LNCaP clone FGC (cell line): ENCODE measurements around the gene WDR53.

Experiments used
- DNase-seq: peaks from one replicate; pipeline ENCODE4 v3.0.0-alpha.2; 2011; ENCODE audit warnings: low read depth
- H3K4me3 ChIP-seq: 2 replicates; pipeline ENCODE4 v1.5.1; 2011; ENCODE audit warnings: mild to moderate bottlenecking, low read depth, low read length, control low read depth
- TF ChIP-seq, protein P1 (sequence below): IDR thresholded peaks from 2 replicates; pipeline ENCODE4 v1.5.1; 2012; ENCODE audit warnings: mild to moderate bottlenecking; ENCODE audit not compliant: control insufficient read depth, insufficient read depth; ENCODE audit errors: extremely low read depth

The WDR53 gene

GRCh38 chr3:196547067-196547466 is 21.3 kb downstream of the WDR53 start:
- TF ChIP-seq, protein P1, sequence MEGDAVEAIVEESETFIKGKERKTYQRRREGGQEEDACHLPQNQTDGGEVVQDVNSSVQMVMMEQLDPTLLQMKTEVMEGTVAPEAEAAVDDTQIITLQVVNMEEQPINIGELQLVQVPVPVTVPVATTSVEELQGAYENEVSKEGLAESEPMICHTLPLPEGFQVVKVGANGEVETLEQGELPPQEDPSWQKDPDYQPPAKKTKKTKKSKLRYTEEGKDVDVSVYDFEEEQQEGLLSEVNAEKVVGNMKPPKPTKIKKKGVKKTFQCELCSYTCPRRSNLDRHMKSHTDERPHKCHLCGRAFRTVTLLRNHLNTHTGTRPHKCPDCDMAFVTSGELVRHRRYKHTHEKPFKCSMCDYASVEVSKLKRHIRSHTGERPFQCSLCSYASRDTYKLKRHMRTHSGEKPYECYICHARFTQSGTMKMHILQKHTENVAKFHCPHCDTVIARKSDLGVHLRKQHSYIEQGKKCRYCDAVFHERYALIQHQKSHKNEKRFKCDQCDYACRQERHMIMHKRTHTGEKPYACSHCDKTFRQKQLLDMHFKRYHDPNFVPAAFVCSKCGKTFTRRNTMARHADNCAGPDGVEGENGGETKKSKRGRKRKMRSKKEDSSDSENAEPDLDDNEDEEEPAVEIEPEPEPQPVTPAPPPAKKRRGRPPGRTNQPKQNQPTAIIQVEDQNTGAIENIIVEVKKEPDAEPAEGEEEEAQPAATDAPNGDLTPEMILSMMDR, result no peak
- no peak overlapping the region for H3K4me3 ChIP-seq
- no peak for DNase-seq

DNA sequence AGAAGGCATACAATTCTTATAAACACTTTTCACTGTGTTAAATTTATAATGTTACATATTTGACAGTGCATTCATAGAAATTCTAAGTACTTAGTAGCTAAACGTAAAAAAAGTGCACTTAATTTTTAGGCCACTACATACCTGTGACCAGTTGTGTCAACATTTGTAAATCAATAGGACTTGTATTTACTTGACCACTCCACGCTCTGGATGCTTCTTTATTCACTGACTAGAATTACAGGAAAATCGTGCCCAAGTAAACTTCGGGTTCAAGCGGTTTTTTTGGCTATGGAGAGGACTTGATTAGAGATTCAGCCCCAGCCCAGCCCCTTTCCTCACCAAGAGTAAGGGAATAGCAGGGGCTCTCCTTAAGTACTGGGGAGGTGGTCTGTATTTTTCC is 21.8 kb downstream of the WDR53 start:
- DNase-seq, result no peak
- H3K4me3 ChIP-seq, result no peak overlapping the region
- TF ChIP-seq, protein P1, result no peak

DNA sequence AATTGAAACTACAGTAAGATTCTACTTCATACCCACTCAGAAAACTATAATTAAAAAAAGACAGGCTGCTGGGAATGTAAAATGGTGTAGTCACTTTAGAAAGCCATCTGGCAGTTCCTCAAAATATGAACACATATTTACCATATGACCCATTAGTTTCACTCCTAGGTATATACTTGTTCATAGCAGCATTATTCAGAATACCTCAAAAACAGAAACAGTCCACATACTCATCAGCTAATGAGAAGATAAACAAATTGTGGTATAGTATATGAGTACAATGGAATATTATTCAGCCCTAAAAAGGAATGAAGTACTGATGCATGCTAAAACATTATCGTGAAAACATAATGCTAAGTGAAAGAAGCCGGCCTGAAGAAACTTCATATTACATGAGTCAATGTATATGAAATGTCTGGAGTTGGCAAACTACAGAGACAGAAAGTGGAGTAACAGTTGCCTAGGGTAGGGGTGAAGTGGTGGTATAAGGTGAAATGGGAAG is 23.8 kb downstream of the WDR53 start:
- TF ChIP-seq, protein P1, result no peak
- DNase-seq, result no peak
- H3K4me3 ChIP-seq, result no peak overlapping the region

GRCh38 chr3:196541684-196542445 is 26.5 kb downstream of the WDR53 start:
- no peak for DNase-seq
- H3K4me3 ChIP-seq, result no peak overlapping the region
- TF ChIP-seq, protein P1, result no peak

- no peak overlapping the region for H3K4me3 ChIP-seq
- TF ChIP-seq, protein P1, result peak; percentile 67
- no peak for DNase-seq
These were observed 30.9 kb downstream of the WDR53 start for GRCh38 chr3:196537319-196537984.

DNA sequence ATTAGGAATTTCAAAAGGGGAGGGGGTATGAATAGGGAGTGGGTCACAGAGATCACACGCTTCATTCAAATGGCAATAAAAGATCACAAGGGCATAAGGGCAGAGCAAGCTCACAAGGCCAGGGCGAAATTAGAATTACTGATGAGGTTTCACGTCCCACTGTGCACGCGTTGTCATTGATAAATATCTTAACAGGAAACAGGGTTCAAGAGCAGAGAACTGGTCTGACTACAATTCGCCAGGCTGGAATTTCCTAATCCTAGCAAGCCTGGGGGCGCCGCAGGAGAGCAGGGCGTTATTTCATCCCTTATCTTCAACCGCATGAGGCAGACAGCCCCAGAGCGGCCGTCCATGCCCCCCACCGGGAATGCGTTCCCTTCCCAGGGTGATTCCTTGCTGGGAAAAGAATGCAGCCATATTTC is 35.1 kb downstream of the WDR53 start:
- TF ChIP-seq, protein P1, result no peak
- DNase-seq, result no peak
- H3K4me3 ChIP-seq, result no peak overlapping the region

DNA sequence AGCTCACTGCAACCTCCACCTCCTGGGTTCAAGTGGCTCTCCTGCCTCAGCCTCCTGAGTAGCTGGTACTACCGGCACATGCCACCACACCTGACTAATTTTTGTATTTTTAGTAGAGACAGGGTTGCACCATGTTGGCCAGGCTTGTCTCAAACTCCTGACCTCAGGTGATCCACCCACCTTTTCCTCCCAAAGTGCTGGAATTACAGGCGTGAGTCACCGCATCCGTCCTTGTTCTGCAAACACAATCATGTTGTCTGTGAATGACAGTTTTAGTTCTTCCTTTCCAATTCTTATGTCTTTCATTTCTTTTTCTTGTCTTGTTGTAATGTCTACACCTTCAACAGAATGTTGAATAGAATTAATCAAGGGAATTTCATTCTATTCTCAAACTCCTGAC is 36.9 kb downstream of the WDR53 start:
- TF ChIP-seq, protein P1, result no peak
- DNase-seq, result no peak
- H3K4me3 ChIP-seq, result no peak overlapping the region
